K562 (cell line): ENCODE data around the gene SLC44A2. TPM values are rescaled to one million over a fixed set of nuclear protein-coding genes. Genes with fewer than 3 reads are reported as not detected.

Source experiments
- DLX4 ChIP-seq: fragments of 250-450 bp; sonication (Bioruptor Pico); IDR thresholded peaks from 2 replicates; pipeline ENCODE4 v1.6.1; 2021; ENCODE audit warnings: mild to moderate bottlenecking
- SMC3 ChIP-seq: conservative IDR thresholded peaks from 2 replicates; pipeline ENCODE4 v1.6.1; 2011; ENCODE audit warnings: low read depth, low read length, improper control_type of control experiment; ENCODE audit not compliant: insufficient read depth
- ZNF253 ChIP-seq: fragments of 250-450 bp; sonication (Bioruptor Pico); conservative IDR thresholded peaks from 2 replicates; pipeline ENCODE4 v1.6.1; 2021; ENCODE audit warnings: mild to moderate bottlenecking
- ZNF3 ChIP-seq: fragments of 250-450 bp; sonication (Bioruptor Pico); IDR thresholded peaks from 2 replicates; pipeline ENCODE4 v1.5.0; 2021; ENCODE audit warnings: mild to moderate bottlenecking, moderate library complexity
- ZNF780A ChIP-seq: fragments of 250-450 bp; sonication (Bioruptor Pico); IDR thresholded peaks from 2 replicates; pipeline ENCODE4 v1.5.0; 2021; ENCODE audit warnings: mild to moderate bottlenecking
- polyA plus RNA-seq, 8 experiments: library from polyadenylated mRNA; depleted of rRNA in 4 of 8; stranded (reverse) in 5 of 8; unstranded in 3 of 8; fragments of >200 nt; fragmentation: Nextera tagmentation in 2 of 8; fragmentation: Illumina TruSeq in 1 of 8; extraction: Ambion mirVana in 2 of 8; extraction: Trizol in 1 of 8; gene quantifications; 2 replicates each; pipeline versions ENCODE4 v1.2.1 to v1.2.3, GENCODE V29; 2011 to 2014; ENCODE audit warnings: inconsistent platforms in 1 of 8, missing spikeins in 1 of 8
- total RNA-seq, 7 experiments: library from RNA; depleted of rRNA in 6 of 7; stranded (reverse); fragments of >200 nt in 6 of 7; fragmentation: Illumina TruSeq in 2 of 7; extraction: Trizol in 2 of 7; gene quantifications; 2 replicates each; pipeline versions ENCODE4 v1.2.1 to v1.2.3, GENCODE V29; 2011 to 2021; ENCODE audit warnings: low replicate concordance in 1 of 7
- TF ChIP-seq, protein P1 (sequence below), 2 experiments: fragments of 450-650 bp; IDR thresholded peaks; 2 replicates each; pipeline ENCODE4 v1.6.1; 2016; ENCODE audit warnings: mild to moderate bottlenecking in 2 of 2, borderline replicate concordance in 1 of 2, low read depth in 1 of 2, moderate library complexity in 1 of 2
- TF ChIP-seq, protein P2 (sequence below), 3 experiments: fragments of 200-800 bp in 1 of 3; fragments of 250-450 bp in 1 of 3; fragments of 450-650 bp in 1 of 3; sonication (Bioruptor Pico) in 1 of 3; sonication (Bioruptor generic) in 1 of 3; formaldehyde crosslinking in 1 of 3; IDR thresholded peaks; 2 replicates each; pipeline versions ENCODE4 v1.6.1 to v1.8.0; 2016 to 2022; ENCODE audit warnings: mild to moderate bottlenecking in 2 of 3, missing genetic modification characterization in 2 of 3, missing compliant biosample characterization in 1 of 3, moderate library complexity in 1 of 3

SLC44A2 gene
- total and polyA plus RNA-seq, 9 of the 15 experiments (the other 6 are each of a cell fraction or from before 2014, with no cell fraction given) = 1.1 to 34.2 (median 8.1) TPM

DNA sequence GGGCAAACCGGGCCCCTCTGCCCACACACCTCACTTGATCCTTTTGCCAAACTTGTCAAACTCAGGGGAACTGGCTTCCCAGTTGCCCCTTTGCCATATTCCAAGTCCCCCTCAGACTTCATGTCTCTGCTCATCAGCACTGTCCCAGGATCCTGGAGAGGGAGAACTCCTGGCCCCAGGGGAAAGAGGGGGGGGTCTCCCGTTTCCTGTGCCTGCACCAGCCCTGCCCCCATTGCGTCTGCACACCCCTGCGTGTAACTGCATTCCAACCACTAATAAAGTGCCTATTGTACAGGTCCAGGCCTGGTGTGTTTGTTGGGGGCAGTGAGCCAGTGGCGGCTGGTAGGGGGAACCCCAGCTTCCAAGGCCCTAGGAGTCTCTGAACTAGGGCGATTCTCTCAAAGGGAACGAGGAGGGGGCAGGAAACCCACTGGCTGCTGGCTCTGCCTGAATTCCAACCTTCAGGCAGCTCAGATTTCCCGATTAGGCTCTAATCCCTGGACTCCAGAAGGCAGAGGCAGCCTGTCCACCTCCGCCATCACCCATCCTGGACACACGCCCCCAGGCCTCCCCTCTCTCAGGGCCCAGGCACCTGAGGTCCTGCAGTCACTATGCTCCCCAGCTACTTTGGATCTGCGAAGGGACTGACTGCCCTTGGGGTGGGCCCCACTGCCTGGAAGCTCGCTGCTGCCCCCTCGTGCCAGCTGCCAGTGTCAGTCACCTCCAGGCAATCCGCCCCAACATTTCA, 19.1 kb downstream of the SLC44A2 start (continued):
- TF ChIP-seq ZNF780A (CRISPR knock-in tag) (no peak), ZNF3 (CRISPR knock-in tag) (no peak), DLX4 (no peak), ZNF253 (no peak), SMC3 (peak; percentile 98)
- TF ChIP-seq, protein P1, sequence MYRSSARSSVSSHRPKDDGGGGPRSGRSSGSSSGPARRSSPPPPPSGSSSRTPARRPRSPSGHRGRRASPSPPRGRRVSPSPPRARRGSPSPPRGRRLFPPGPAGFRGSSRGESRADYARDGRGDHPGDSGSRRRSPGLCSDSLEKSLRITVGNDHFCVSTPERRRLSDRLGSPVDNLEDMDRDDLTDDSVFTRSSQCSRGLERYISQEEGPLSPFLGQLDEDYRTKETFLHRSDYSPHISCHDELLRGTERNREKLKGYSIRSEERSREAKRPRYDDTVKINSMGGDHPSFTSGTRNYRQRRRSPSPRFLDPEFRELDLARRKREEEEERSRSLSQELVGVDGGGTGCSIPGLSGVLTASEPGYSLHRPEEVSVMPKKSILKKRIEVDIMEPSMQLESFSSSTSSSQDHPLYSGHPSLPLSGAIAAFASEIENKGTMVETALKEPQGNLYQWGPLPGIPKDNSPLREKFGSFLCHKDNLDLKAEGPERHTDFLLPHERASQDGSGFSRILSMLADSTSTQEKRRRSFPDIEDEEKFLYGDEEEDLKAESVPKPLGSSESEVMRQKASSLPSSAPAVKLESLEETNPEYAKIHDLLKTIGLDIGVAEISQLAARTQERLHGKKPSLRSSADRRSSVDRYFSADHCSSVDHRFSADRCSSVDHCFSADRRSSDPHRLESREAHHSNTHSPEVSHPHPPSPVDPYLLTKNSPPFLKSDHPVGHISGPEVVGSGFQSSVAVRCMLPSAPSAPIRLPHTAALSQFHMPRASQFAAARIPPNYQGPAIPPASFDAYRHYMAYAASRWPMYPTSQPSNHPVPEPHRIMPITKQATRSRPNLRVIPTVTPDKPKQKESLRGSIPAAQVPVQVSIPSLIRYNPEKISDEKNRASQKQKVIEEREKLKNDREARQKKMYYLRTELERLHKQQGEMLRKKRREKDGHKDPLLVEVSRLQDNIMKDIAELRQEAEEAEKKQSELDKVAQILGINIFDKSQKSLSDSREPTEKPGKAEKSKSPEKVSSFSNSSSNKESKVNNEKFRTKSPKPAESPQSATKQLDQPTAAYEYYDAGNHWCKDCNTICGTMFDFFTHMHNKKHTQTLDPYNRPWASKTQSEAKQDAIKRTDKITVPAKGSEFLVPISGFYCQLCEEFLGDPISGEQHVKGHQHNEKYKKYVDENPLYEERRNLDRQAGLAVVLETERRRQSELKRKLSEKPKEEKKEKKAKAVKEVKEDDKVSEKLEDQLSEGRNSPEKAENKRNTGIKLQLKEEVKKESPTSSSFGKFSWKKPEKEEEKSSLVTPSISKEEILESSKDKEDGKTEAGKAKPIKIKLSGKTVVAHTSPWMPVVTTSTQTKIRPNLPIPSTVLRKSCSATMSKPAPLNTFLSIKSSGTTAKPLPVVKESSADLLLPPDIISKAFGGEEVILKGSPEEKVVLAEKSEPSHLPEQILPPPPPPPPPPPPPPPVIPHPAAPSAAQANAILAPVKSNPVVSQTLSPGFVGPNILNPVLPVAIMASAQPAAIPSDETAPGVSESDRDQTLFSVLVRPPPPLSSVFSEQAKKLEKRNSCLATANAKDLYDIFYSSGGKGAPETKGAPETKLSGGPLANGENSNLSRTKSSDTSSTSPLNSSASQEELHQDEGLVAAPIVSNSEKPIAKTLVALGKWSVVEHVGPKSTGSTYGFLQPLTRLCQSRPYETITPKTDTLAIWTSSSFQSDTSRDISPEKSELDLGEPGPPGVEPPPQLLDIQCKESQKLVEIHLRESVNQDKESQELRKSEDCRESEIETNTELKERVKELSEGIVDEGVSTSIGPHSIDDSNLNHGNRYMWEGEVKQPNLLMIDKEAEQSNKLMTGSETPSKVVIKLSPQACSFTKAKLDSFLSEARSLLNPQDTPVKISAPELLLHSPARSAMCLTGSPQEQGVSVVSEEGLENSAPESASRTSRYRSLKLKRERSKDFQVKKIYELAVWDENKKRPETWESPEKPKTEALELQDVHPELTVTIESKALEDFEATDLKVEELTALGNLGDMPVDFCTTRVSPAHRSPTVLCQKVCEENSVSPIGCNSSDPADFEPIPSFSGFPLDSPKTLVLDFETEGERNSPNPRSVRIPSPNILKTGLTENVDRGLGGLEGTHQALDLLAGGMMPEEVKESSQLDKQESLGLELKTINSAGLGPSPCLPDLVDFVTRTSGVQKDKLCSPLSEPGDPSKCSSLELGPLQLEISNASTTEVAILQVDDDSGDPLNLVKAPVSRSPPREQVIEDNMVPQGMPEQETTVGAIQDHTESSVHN (IDR thresholded peaks at IDR 0.05; ENCODE audit: borderline replicate concordance in 1 of 2, low read depth in 1 of 2) = no peak
- TF ChIP-seq, protein P2, sequence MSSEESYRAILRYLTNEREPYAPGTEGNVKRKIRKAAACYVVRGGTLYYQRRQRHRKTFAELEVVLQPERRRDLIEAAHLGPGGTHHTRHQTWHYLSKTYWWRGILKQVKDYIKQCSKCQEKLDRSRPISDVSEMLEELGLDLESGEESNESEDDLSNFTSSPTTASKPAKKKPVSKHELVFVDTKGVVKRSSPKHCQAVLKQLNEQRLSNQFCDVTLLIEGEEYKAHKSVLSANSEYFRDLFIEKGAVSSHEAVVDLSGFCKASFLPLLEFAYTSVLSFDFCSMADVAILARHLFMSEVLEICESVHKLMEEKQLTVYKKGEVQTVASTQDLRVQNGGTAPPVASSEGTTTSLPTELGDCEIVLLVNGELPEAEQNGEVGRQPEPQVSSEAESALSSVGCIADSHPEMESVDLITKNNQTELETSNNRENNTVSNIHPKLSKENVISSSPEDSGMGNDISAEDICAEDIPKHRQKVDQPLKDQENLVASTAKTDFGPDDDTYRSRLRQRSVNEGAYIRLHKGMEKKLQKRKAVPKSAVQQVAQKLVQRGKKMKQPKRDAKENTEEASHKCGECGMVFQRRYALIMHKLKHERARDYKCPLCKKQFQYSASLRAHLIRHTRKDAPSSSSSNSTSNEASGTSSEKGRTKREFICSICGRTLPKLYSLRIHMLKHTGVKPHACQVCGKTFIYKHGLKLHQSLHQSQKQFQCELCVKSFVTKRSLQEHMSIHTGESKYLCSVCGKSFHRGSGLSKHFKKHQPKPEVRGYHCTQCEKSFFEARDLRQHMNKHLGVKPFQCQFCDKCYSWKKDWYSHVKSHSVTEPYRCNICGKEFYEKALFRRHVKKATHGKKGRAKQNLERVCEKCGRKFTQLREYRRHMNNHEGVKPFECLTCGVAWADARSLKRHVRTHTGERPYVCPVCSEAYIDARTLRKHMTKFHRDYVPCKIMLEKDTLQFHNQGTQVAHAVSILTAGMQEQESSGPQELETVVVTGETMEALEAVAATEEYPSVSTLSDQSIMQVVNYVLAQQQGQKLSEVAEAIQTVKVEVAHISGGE (CRISPR knock-in tag; IDR thresholded peaks at IDR 0.05) = no peak
